Endothelial cell (in vitro differentiated cells): Measurements from ENCODE around the gene SENP7. TPM values are rescaled to one million over a fixed set of nuclear protein-coding genes. Genes with fewer than 3 reads are reported as not detected.

ENCODE experiments used
- DNase-seq: peaks from one replicate; pipeline ENCODE4 v3.0.0; 2021; ENCODE audit warnings: low spot score
- H3K27ac Mint-ChIP-seq: one replicate; pipeline ENCODE4 v1.8.0; 2021; ENCODE audit warnings: mixed read lengths, inconsistent platforms; ENCODE audit not compliant: unreplicated experiment
- H3K27me3 Mint-ChIP-seq: one replicate; pipeline ENCODE4 v1.8.0; 2021; ENCODE audit warnings: mild to moderate bottlenecking, moderate library complexity, mixed read lengths, inconsistent platforms; ENCODE audit not compliant: unreplicated experiment
- H3K36me3 Mint-ChIP-seq: one replicate; pipeline ENCODE4 v1.8.0; 2021; ENCODE audit warnings: mild to moderate bottlenecking, low read depth, mixed read lengths, inconsistent platforms; ENCODE audit not compliant: unreplicated experiment
- H3K4me1 Mint-ChIP-seq: one replicate; pipeline ENCODE4 v1.8.0; 2021; ENCODE audit warnings: mild to moderate bottlenecking, mixed read lengths, inconsistent platforms; ENCODE audit not compliant: unreplicated experiment
- H3K4me3 Mint-ChIP-seq: one replicate; pipeline ENCODE4 v1.8.0; 2021; ENCODE audit warnings: mild to moderate bottlenecking, mixed read lengths, inconsistent platforms; ENCODE audit not compliant: unreplicated experiment
- H3K9me3 Mint-ChIP-seq: one replicate; pipeline ENCODE4 v1.8.0; 2021; ENCODE audit warnings: mixed read lengths, inconsistent platforms; ENCODE audit not compliant: unreplicated experiment
- total RNA-seq: library from RNA; stranded (reverse); fragmentation: NEBNext Ultra II Directional; extraction: Animal tissue kit (Norgen Biotek cat#: 25700); gene quantifications from one replicate; pipeline ENCODE4 v1.2.1, GENCODE V29; 2021; ENCODE audit not compliant: unreplicated experiment
- TF ChIP-seq, protein P1 (sequence below): fragments of 200-600 bp; sonication (generic); IDR thresholded peaks from one replicate; pipeline ENCODE4 v1.5.0; 2021; ENCODE audit warnings: antibody characterized with exemption; ENCODE audit not compliant: unreplicated experiment

SENP7 gene
- total RNA-seq, 1 donor from 2014 or later: 36.6 TPM

DNA sequence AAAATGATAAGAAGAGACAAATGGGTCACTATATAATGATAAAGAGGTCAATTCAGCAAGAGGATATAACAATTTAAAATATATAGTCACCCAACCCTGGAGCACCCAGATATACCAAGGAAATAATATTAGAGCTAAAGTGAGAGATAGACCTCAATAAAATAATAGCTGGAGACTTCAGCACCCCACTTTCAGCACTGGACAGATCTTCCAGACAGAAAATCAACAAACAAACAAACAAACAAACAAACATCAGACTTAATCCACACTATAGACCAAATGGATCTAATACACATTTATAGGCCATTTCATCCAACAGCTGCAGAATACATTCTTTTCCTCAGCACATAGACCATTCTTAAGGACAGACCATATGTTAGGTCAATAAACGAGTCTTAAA, 79.4 kb downstream of the SENP7 start:
- no peak overlapping the region for H3K27ac Mint-ChIP-seq
- H3K4me1 Mint-ChIP-seq: no peaks in the 10 kb centered on the region
- peaks cover 26% of the 10 kb centered on the region for H3K36me3 Mint-ChIP-seq
- peaks cover 6% of the 10 kb centered on the region for H3K27me3 Mint-ChIP-seq
- H3K9me3 Mint-ChIP-seq: peaks cover 9% of the 10 kb centered on the region
- TF ChIP-seq, protein P1, sequence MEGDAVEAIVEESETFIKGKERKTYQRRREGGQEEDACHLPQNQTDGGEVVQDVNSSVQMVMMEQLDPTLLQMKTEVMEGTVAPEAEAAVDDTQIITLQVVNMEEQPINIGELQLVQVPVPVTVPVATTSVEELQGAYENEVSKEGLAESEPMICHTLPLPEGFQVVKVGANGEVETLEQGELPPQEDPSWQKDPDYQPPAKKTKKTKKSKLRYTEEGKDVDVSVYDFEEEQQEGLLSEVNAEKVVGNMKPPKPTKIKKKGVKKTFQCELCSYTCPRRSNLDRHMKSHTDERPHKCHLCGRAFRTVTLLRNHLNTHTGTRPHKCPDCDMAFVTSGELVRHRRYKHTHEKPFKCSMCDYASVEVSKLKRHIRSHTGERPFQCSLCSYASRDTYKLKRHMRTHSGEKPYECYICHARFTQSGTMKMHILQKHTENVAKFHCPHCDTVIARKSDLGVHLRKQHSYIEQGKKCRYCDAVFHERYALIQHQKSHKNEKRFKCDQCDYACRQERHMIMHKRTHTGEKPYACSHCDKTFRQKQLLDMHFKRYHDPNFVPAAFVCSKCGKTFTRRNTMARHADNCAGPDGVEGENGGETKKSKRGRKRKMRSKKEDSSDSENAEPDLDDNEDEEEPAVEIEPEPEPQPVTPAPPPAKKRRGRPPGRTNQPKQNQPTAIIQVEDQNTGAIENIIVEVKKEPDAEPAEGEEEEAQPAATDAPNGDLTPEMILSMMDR: no peak
- no peak for DNase-seq
- no peak overlapping the region for H3K4me3 Mint-ChIP-seq

DNA sequence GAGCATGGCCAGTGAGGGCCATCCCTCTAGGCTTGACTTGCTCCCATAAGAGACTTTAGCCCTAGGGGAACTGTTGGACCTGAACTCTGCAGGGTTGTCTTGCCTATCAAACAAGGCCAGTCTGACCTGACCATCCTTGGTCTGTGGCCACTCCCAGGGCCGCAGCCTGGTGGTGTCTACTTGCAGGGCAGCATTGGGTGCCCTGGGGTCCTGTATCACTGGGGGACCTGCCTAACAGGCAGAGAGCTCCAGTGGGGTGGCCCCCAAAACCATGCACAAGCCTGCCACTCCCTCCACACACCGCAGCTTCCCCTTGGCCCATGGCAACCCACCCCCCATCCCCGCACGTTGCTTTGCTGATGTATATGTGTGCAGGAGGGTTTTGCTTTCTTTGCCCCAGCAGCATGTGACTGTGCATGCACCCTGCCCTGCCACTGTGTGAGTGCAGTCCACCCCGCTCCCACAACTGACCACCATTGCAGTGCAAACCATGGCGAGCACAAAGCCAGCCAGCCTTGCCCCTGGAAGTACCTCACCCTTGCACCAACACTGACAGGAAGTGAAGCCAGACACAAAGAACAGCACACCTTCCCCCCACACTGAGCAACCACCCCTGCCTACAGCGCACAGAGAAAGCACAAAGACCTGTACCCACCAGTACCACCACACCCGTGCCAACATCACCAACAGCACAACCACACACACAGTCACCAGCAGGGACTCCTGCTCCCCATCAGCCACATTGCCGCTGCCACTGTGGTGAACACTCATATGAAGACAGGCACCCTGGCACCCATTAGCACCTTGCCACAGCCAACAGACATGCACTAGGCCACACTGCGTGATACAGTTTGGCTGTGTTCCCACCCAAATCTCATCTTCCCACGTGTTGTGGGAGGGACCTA, 88.8 kb downstream of the SENP7 start:
- Mint-ChIP-seq H3K27me3 (peaks cover 8% of the 10 kb centered on the region), H3K4me3 (no peak overlapping the region), H3K36me3 (peaks cover 31% of the 10 kb centered on the region), H3K4me1 (peaks cover 6% of the 10 kb centered on the region), H3K9me3 (peaks cover 19% of the 10 kb centered on the region), H3K27ac (no peak overlapping the region)
- no peak for DNase-seq
- TF ChIP-seq, protein P1: no peak

DNA sequence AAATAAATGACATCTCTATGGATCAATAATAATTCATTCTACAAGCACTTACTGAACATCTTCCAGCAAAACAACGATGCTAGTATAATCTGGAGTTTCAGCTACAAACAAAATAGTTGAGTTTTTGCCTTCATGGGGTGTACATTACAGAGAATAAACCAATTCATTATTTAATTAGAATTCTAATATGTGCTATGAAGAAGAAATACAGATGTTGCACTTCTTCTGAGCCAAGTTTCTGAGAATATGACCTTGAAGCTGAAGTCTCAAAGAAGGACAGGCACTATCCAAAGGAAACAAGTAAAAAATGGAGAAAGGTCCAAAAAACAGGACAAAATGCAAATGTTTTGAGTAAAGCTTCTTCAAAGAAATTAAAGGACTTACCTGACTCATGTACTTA, 94.2 kb downstream of the SENP7 start:
- TF ChIP-seq, protein P1: no peak
- peaks cover 6% of the 10 kb centered on the region for H3K9me3 Mint-ChIP-seq
- no peak overlapping the region for H3K4me3 Mint-ChIP-seq
- H3K27me3 Mint-ChIP-seq: peaks cover 3% of the 10 kb centered on the region
- H3K36me3 Mint-ChIP-seq: peaks cover 13% of the 10 kb centered on the region
- no peak overlapping the region for H3K27ac Mint-ChIP-seq
- H3K4me1 Mint-ChIP-seq: peaks cover 6% of the 10 kb centered on the region
- no peak for DNase-seq

DNA sequence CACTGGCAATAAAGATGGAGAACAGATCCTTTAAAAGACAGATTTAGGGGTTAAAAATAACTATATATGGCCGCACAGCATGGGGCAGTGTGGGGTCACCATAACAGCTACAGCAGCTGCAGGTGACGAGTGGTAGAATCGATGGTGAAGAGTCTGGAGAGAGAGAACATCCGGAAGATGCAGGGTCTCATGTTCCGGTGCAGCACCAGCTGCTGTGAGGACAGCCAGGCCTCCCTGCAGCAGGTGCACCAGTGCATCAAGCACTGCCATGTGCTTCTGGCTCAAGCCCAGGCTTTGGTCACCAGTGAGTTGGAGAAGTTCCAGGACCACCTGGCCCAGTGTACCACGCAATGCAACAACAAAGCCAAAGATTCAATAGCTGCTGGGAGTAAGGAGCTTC, 98.9 kb downstream of the SENP7 start:
- no peaks in the 10 kb centered on the region for H3K9me3 Mint-ChIP-seq
- no peak overlapping the region for H3K4me3 Mint-ChIP-seq
- H3K27me3 Mint-ChIP-seq: no peaks in the 10 kb centered on the region
- TF ChIP-seq, protein P1: no peak
- peaks cover 6% of the 10 kb centered on the region for H3K4me1 Mint-ChIP-seq
- peaks cover 16% of the 10 kb centered on the region for H3K36me3 Mint-ChIP-seq
- DNase-seq: no peak
- H3K27ac Mint-ChIP-seq: no peak overlapping the region

DNA sequence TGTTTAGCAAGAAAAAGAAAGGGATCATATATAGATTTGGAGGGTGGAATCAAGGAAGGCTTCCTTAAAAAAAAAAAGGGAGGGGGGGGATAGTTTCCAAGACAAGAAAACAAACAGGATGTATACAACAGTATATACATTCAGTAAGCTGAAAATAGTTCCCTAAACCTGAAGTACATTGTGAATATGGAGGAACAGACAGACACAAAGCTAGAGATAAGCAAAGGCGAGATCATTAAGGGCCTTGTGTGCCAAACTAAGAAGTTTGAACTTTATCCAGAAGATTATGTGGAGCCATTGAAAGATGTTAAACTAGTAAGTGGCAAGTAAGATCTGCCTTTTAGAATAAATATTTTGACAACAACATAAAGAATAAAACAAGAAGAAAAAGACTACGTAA, 99.4 kb downstream of the SENP7 start:
- peaks cover 17% of the 10 kb centered on the region for H3K36me3 Mint-ChIP-seq

More for the DNA sequence above, 99.4 kb downstream of the SENP7 start:
- peaks cover 6% of the 10 kb centered on the region for H3K4me1 Mint-ChIP-seq
- DNase-seq: no peak
- no peak overlapping the region for H3K4me3 Mint-ChIP-seq
- H3K27ac Mint-ChIP-seq: peak overlapping the region; percentile 34
- H3K27me3 Mint-ChIP-seq: no peaks in the 10 kb centered on the region
- no peaks in the 10 kb centered on the region for H3K9me3 Mint-ChIP-seq
- TF ChIP-seq, protein P1: no peak
